Measurements from ENCODE around the gene ARL8B. TPM values are rescaled to one million over a fixed set of nuclear protein-coding genes. Genes with fewer than 3 reads are reported as not detected.

Gene ARL8B
- total and polyA plus RNA-seq, 2 of the 8 experiments (the other 6 are each of a cell fraction or from before 2014, with no cell fraction given) = 14.5 to 27.8 TPM

GRCh38 chr3:5122741-5123706 is 932 bp downstream of the ARL8B start (continued):
- TF ChIP-seq CHD7 (IDR thresholded peaks at IDR 0.05; ENCODE audit: insufficient replicate concordance, low read length) = no peak
- no peak for TF ChIP-seq CTBP2 (IDR thresholded peaks at IDR 0.05; ENCODE audit: borderline replicate concordance, insufficient read depth, insufficient read length, low read length)
- TF ChIP-seq CREB1 (IDR thresholded peaks at IDR 0.05) = 0 out of 2 replicates have a peak, but pooled peaks have one; percentile 15
- TF ChIP-seq TAF7 (optimal IDR thresholded peaks at IDR 0.05; ENCODE audit: borderline replicate concordance, low read depth, low read length) = no peak
- 0 out of 2 replicates have a peak, but pooled peaks have one; percentile 16 for TF ChIP-seq BACH1 (IDR thresholded peaks at IDR 0.05; ENCODE audit: low read length)
- no peak for TF ChIP-seq TEAD4 (IDR thresholded peaks at IDR 0.05; ENCODE audit: low read depth, low read length)
- TF ChIP-seq CHD1 (IDR thresholded peaks at IDR 0.05; ENCODE audit: low read depth, low read length) = no peak
- TF ChIP-seq RNF2 (IDR thresholded peaks at IDR 0.05; ENCODE audit: borderline replicate concordance, low read depth, low read length, missing control alignments, poor library complexity, severe bottlenecking) = no peak
- no peak for TF ChIP-seq JUN (IDR thresholded peaks at IDR 0.05; ENCODE audit: low read depth, low read length)

Data from H1 (cell line).